Naive B cell (primary cell): ENCODE data around the gene LYRM2. TPM values are rescaled to one million over a fixed set of nuclear protein-coding genes. Genes with fewer than 3 reads are reported as not detected.

Experiments used
- ATAC-seq, 2 donors: fragments of 150-1000 bp; cut with Tn5 transposase; 2 replicates each; pipeline ENCODE4 v1.10.0; 2021; ENCODE audit warnings: low read depth in 2 of 2, mild to moderate bottlenecking in 2 of 2, moderate library complexity in 2 of 2
- DNase-seq: peaks from one replicate; pipeline ENCODE4 v3.0.0; 2022
- H3K27ac Mint-ChIP-seq, 6 donors: one replicate each; pipeline ENCODE4 v1.8.0; 2020 to 2022; ENCODE audit warnings: mild to moderate bottlenecking in 6 of 6, mixed read lengths in 6 of 6, moderate library complexity in 5 of 6, inconsistent platforms in 2 of 6
- H3K27me3 Mint-ChIP-seq, 3 donors: one replicate each; pipeline ENCODE4 v1.8.0; 2021 to 2022; ENCODE audit warnings: mixed read lengths in 3 of 3, mild to moderate bottlenecking in 1 of 3
- H3K36me3 Mint-ChIP-seq, 2 donors: one replicate each; pipeline ENCODE4 v1.8.0; 2020 to 2022; ENCODE audit warnings: mixed read lengths in 2 of 2, inconsistent platforms in 1 of 2, mild to moderate bottlenecking in 1 of 2
- H3K4me1 Mint-ChIP-seq, 3 donors: one replicate each; pipeline ENCODE4 v1.8.0; 2020 to 2022; ENCODE audit warnings: mixed read lengths in 3 of 3, inconsistent platforms in 1 of 3, mild to moderate bottlenecking in 1 of 3, moderate library complexity in 1 of 3
- H3K4me3 Mint-ChIP-seq, 8 donors: one replicate each; pipeline ENCODE4 v1.8.0; 2020 to 2022; ENCODE audit warnings: mild to moderate bottlenecking in 8 of 8, mixed read lengths in 8 of 8, moderate library complexity in 8 of 8, inconsistent platforms in 2 of 8
- H3K9me3 Mint-ChIP-seq, 7 donors: one replicate each; pipeline ENCODE4 v1.8.0; 2020 to 2022; ENCODE audit warnings: mixed read lengths in 7 of 7, mild to moderate bottlenecking in 5 of 7, inconsistent platforms in 2 of 7, moderate library complexity in 1 of 7
- polyA plus RNA-seq, 6 donors: library from polyadenylated mRNA; unstranded; fragments of 300-500 nt; fragmentation: Illumina TruSeq; gene quantifications; one replicate each; pipeline ENCODE4 v1.2.3, GENCODE V29; 2021; ENCODE audit warnings: low read depth in 6 of 6

The LYRM2 gene
- polyA plus RNA-seq, 6 donors from 2014 or later = 67.2 to 99.8 (median 77.4) TPM

DNA sequence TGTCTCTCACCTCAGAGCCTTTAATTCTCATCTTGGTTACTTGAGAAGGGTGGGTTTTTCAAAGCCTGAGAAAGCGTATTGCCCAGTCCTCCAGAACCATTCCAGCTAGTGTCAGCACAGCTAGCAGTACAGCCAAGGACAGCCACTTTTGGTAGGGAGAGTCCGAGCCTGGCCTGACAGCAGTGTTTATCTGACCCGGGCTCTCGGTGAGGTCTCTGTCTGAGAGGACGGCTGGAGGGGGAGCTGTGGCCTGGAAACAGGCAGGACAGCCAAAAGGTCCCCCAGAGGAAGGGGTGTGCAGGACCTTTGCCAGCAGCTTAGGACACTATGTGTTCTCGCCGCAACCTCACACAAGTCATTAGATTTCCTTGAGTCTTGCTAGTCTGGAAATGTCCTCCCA, 38.8 kb downstream of the LYRM2 start:
- Mint-ChIP-seq H3K27me3 (no peaks in the 10 kb centered on the region), H3K4me1 (peaks cover 30 to 36% (median 30%) of the 10 kb centered on the region in 3 donors), H3K9me3 (peaks cover 0 to 10% (median 2%) of the 10 kb centered on the region in 7 donors), H3K4me3 (no peak overlapping the region), H3K36me3 (peaks cover 0 to 8% of the 10 kb centered on the region in 2 donors), H3K27ac (peak overlapping the region in 1 of 6 donors; percentile 36)
- DNase-seq (no peak), ATAC-seq (no peak)

DNA sequence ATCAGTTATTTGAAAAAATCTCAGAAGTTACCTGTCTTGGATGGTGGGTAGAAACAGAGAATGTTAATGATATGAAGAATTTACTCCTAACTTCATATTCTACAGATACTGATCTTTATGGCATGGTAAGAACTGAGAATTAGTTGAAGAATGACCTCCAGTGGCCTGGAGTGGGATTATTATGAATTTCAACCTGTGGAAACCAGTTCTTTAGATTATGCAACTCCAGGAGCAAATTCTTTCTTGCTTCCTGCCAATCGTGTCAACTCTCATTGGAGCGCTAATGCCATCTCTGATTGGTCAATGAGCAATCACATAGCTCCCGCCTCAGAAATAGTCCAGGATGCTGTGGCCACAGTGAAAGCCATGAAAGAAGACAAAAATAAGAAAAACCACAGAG, 40.6 kb downstream of the LYRM2 start:
- Mint-ChIP-seq H3K36me3 (peaks cover 0 to 8% of the 10 kb centered on the region in 2 donors), H3K27ac (peak overlapping the region in 1 of 6 donors; percentile 50), H3K9me3 (peaks cover 0 to 10% (median 2%) of the 10 kb centered on the region in 7 donors), H3K27me3 (no peaks in the 10 kb centered on the region), H3K4me1 (peaks cover 30 to 36% (median 30%) of the 10 kb centered on the region in 3 donors), H3K4me3 (peak overlapping the region in 2 of 8 donors; percentile 4 to 6)
- DNase-seq (no peak), ATAC-seq (no peak)

- ATAC-seq = no peak
- no peak for DNase-seq
- Mint-ChIP-seq H3K27ac (peak overlapping the region in 3 of 6 donors; percentile 53 to 92 (median 86)), H3K4me3 (peak overlapping the region in 4 of 8 donors; percentile 16 to 80 (median 30)), H3K4me1 (peaks cover 30 to 36% (median 30%) of the 10 kb centered on the region in 3 donors), H3K27me3 (no peaks in the 10 kb centered on the region), H3K9me3 (peaks cover 0 to 10% (median 2%) of the 10 kb centered on the region in 7 donors), H3K36me3 (peaks cover 0 to 8% of the 10 kb centered on the region in 2 donors)
Measured at GRCh38 chr6:89597372-89597771, 41.2 kb downstream of the LYRM2 start.

GRCh38 chr6:89596484-89596883, 42.1 kb downstream of the LYRM2 start:
- H3K27ac Mint-ChIP-seq = peak overlapping the region; percentile 92 to 97 (median 93)
- peak overlapping the region in 6 of 8 donors; percentile 20 to 72 (median 54) for H3K4me3 Mint-ChIP-seq
- no peak for ATAC-seq
- no peaks in the 10 kb centered on the region for H3K27me3 Mint-ChIP-seq
- DNase-seq = no peak
- H3K4me1 Mint-ChIP-seq = peaks cover 30 to 36% (median 30%) of the 10 kb centered on the region in 3 donors
- peaks cover 0 to 8% of the 10 kb centered on the region in 2 donors for H3K36me3 Mint-ChIP-seq
- peaks cover 0 to 10% (median 2%) of the 10 kb centered on the region in 7 donors for H3K9me3 Mint-ChIP-seq

DNA sequence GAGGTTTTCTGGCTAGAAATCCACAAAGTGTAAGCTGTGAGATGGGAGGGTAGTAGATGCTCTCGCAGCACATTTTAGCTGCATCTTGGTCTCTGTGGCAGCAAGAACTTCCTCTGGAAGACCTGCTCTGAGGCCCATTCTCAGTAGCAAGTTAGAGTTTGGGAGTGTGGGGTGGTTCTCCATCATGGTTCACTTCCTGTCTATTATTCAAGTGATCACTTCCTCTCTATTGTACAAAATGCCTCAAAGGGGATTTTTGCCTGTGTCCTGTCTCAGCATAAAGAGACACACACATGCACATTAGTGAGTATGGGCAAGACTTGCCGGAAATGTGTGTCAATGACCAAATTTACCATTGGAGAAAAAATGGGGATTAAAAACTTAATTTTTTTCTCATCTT, 42.5 kb downstream of the LYRM2 start:
- peaks cover 30 to 36% (median 30%) of the 10 kb centered on the region in 3 donors for H3K4me1 Mint-ChIP-seq
- DNase-seq (peak; percentile 64), ATAC-seq (peak; percentile 99 to 100)
- H3K9me3 Mint-ChIP-seq = peaks cover 0 to 10% (median 2%) of the 10 kb centered on the region in 7 donors
- H3K27ac Mint-ChIP-seq = peak overlapping the region; percentile 92 to 97 (median 93)
- H3K36me3 Mint-ChIP-seq = peaks cover 0 to 8% of the 10 kb centered on the region in 2 donors
- H3K4me3 Mint-ChIP-seq = peak overlapping the region in 7 of 8 donors; percentile 20 to 72 (median 61)
- no peaks in the 10 kb centered on the region for H3K27me3 Mint-ChIP-seq

- Mint-ChIP-seq H3K9me3 (peaks cover 0 to 6% (median 0%) of the 10 kb centered on the region in 7 donors), H3K4me1 (peaks cover 14 to 19% (median 16%) of the 10 kb centered on the region in 3 donors), H3K36me3 (no peaks in the 10 kb centered on the region), H3K27ac (peak overlapping the region in 1 of 6 donors; percentile 2), H3K4me3 (no peak overlapping the region), H3K27me3 (no peaks in the 10 kb centered on the region)
- ATAC-seq = no peak
- no peak for DNase-seq
Measured at GRCh38 chr6:89591745-89592144, 46.8 kb downstream of the LYRM2 start.

DNA sequence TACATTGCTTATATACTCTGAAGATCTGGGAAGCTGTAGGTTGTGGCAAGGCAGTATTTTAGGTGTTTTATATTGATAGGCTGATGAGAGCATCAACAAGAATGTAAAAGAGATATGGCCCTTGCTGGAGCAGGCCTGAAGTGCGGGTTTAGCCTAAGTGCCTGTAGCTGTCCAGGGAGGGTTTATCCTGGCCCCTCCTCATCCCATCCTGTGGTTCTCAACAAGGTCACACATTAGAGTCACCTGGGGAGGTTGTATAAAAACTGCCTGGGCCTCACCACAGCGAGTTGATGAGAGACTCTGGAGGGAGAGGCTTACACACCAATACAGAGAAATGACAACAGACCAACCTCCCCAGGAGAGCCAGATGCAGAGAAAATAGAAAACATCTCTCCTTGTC, 48.4 kb downstream of the LYRM2 start:
- no peaks in the 10 kb centered on the region for H3K9me3 Mint-ChIP-seq
- peak overlapping the region in 1 of 6 donors; percentile 2 for H3K27ac Mint-ChIP-seq
- H3K4me3 Mint-ChIP-seq = no peak overlapping the region
- H3K4me1 Mint-ChIP-seq = peaks cover 0 to 3% (median 2%) of the 10 kb centered on the region in 3 donors
- DNase-seq = no peak
- no peak for ATAC-seq
- H3K27me3 Mint-ChIP-seq = no peaks in the 10 kb centered on the region
- no peaks in the 10 kb centered on the region for H3K36me3 Mint-ChIP-seq

GRCh38 chr6:89589297-89590025, 49.1 kb downstream of the LYRM2 start:
- DNase-seq = no peak
- no peaks in the 10 kb centered on the region for H3K27me3 Mint-ChIP-seq
- no peaks in the 10 kb centered on the region for H3K4me1 Mint-ChIP-seq

DNA sequence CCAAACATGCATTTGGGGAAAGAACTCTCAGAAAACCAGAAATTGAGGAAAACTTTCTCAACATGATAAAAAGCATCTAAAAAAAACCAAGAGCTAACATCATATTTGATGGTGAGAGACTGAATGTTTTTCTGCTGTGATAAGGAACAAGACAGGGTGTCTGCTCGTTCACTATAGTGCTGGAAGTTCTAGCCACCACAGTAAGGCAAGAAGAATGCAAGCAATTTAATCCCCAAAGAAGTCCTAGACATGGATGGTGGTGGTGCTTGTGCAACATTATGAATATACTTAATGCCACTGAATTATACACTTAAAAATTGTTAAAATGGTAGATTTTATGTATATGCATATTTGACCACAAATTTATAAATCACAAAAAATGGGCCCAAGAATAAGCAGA, 53.4 kb downstream of the LYRM2 start:
- no peak overlapping the region for H3K4me3 Mint-ChIP-seq
- H3K27me3 Mint-ChIP-seq = no peaks in the 10 kb centered on the region
- no peaks in the 10 kb centered on the region for H3K36me3 Mint-ChIP-seq
- peaks cover 0 to 4% (median 0%) of the 10 kb centered on the region in 3 donors for H3K4me1 Mint-ChIP-seq
- ATAC-seq = no peak
- no peak for DNase-seq
- no peaks in the 10 kb centered on the region for H3K9me3 Mint-ChIP-seq
- no peak overlapping the region for H3K27ac Mint-ChIP-seq

More at GRCh38 chr6:89589297-89590025, 49.1 kb downstream of the LYRM2 start:
- ATAC-seq = no peak
- H3K27ac Mint-ChIP-seq = peak overlapping the region in 1 of 6 donors; percentile 60
- no peak overlapping the region for H3K4me3 Mint-ChIP-seq
- H3K9me3 Mint-ChIP-seq = no peaks in the 10 kb centered on the region
- H3K36me3 Mint-ChIP-seq = no peaks in the 10 kb centered on the region

DNA sequence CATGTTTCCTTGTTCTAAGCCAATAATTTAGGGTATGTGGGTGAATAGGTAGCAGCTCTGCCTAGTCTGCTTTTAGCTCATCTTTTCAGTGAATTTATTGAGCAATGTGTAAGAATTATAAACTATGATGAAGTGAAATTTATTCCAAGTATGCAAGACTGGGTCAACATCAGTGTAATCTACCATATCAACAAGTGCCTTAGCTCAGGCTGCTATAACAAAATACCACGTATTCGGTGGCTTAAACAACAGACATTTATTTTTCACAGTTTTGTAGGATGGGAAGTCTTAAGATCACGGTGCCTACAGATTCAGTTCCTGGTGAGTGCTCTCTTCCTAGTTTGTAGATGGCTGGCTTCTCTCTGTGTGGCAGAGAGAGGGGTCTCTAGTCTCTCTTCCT, 54.0 kb downstream of the LYRM2 start:
- H3K4me1 Mint-ChIP-seq = peaks cover 0 to 4% (median 0%) of the 10 kb centered on the region in 3 donors
- no peak for ATAC-seq
- H3K36me3 Mint-ChIP-seq = no peaks in the 10 kb centered on the region
- H3K9me3 Mint-ChIP-seq = no peaks in the 10 kb centered on the region
- no peaks in the 10 kb centered on the region for H3K27me3 Mint-ChIP-seq
- H3K4me3 Mint-ChIP-seq = no peak overlapping the region
- DNase-seq = no peak
- no peak overlapping the region for H3K27ac Mint-ChIP-seq

DNA sequence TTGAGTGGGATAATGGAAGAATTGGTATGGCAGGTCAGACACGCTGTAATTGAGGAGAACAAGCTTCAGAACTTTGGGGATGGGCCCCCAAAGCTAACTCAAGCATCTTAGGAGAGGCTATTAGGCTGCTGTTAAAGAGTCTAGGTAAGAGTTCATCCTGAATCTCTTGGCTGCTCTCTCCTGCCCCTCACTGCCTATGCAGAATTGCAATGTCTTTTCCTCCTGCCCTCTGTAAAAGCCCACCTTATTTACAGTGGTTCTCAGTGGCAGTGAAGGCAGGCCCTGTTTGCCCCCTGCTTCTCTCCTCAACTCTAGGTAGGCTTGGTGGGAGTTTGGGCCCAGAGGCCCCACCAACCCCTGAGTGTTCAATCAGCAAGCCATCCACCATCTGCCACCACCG, 55.0 kb downstream of the LYRM2 start:
- Mint-ChIP-seq H3K4me3 (peak overlapping the region in 1 of 8 donors; percentile 21), H3K36me3 (no peaks in the 10 kb centered on the region)

GRCh38 chr6:89582669-89583325, 55.8 kb downstream of the LYRM2 start:
- Mint-ChIP-seq H3K27me3 (no peaks in the 10 kb centered on the region), H3K27ac (peak overlapping the region in 1 of 6 donors; percentile 43), H3K36me3 (no peaks in the 10 kb centered on the region), H3K4me3 (no peak overlapping the region), H3K4me1 (peaks cover 0 to 4% (median 0%) of the 10 kb centered on the region in 3 donors), H3K9me3 (no peaks in the 10 kb centered on the region)
- DNase-seq (no peak), ATAC-seq (no peak)

More for the DNA sequence above, 55.0 kb downstream of the LYRM2 start:
- DNase-seq = no peak
- Mint-ChIP-seq H3K4me1 (peaks cover 0 to 4% (median 0%) of the 10 kb centered on the region in 3 donors), H3K27ac (peak overlapping the region in 2 of 6 donors; percentile 31 to 91), H3K9me3 (no peaks in the 10 kb centered on the region), H3K27me3 (no peaks in the 10 kb centered on the region)
- no peak for ATAC-seq

DNA sequence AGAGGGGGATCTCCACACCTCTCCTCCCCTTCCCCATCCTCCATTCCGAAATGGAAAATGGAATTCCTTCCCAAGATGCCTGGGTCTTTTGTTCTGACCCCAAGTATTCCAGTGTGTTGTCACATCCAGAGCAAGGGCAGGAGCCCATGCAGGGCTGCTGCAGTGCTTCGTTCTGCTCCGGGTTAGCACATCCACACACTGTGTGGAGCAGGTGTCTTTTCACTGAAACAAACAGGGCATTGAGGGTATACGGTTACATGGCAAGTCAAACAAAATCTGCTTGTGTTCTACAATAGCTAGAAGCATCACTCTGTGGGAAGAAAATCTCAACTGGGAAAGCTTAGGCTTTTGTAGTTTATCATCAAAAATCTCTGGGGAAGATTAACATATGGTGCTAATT, 56.9 kb downstream of the LYRM2 start:
- Mint-ChIP-seq H3K9me3 (no peaks in the 10 kb centered on the region), H3K4me3 (no peak overlapping the region), H3K4me1 (peaks cover 0 to 4% (median 0%) of the 10 kb centered on the region in 3 donors), H3K27ac (peak overlapping the region in 1 of 6 donors; percentile 16), H3K27me3 (no peaks in the 10 kb centered on the region), H3K36me3 (no peaks in the 10 kb centered on the region)
- ATAC-seq (no peak), DNase-seq (no peak)
